Measurements from ENCODE around the gene TGM6. TPM values are rescaled to one million over a fixed set of nuclear protein-coding genes. Genes with fewer than 3 reads are reported as not detected.

Gene TGM6
- total and polyA plus RNA-seq, 9 of the 15 experiments (the other 6 are each of a cell fraction or from before 2014, with no cell fraction given) = not detected

DNA sequence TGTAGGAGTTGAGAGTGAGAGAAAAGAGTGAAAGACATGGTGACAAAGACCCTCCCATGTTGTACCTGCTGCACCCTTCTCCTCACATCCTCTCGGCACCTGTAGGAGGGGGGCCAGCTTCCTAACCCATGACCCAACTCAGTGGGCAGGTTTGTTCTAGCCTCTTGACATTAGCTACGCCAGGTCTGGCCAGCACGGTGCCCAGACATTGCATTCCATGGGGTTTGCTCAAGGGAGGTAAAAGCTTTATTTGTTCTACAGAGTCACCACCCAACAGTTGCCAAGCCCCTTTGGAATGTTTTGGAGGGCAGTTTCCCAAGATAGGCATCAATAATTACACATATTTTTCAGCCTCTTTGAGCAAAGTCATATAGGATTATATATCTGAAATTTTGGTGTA lies 22.7 kb upstream of the TGM6 start (continued):
- TF ChIP-seq, protein P1, sequence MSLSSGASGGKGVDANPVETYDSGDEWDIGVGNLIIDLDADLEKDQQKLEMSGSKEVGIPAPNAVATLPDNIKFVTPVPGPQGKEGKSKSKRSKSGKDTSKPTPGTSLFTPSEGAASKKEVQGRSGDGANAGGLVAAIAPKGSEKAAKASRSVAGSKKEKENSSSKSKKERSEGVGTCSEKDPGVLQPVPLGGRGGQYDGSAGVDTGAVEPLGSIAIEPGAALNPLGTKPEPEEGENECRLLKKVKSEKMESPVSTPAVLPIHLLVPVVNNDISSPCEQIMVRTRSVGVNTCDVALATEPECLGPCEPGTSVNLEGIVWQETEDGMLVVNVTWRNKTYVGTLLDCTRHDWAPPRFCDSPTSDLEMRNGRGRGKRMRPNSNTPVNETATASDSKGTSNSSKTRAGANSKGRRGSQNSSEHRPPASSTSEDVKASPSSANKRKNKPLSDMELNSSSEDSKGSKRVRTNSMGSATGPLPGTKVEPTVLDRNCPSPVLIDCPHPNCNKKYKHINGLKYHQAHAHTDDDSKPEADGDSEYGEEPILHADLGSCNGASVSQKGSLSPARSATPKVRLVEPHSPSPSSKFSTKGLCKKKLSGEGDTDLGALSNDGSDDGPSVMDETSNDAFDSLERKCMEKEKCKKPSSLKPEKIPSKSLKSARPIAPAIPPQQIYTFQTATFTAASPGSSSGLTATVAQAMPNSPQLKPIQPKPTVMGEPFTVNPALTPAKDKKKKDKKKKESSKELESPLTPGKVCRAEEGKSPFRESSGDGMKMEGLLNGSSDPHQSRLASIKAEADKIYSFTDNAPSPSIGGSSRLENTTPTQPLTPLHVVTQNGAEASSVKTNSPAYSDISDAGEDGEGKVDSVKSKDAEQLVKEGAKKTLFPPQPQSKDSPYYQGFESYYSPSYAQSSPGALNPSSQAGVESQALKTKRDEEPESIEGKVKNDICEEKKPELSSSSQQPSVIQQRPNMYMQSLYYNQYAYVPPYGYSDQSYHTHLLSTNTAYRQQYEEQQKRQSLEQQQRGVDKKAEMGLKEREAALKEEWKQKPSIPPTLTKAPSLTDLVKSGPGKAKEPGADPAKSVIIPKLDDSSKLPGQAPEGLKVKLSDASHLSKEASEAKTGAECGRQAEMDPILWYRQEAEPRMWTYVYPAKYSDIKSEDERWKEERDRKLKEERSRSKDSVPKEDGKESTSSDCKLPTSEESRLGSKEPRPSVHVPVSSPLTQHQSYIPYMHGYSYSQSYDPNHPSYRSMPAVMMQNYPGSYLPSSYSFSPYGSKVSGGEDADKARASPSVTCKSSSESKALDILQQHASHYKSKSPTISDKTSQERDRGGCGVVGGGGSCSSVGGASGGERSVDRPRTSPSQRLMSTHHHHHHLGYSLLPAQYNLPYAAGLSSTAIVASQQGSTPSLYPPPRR (CRISPR knock-in tag; IDR thresholded peaks at IDR 0.05; ENCODE audit: borderline replicate concordance) = no peak
- no peak for TF ChIP-seq HNRNPUL1 (IDR thresholded peaks at IDR 0.05; ENCODE audit: low read length)

DNA sequence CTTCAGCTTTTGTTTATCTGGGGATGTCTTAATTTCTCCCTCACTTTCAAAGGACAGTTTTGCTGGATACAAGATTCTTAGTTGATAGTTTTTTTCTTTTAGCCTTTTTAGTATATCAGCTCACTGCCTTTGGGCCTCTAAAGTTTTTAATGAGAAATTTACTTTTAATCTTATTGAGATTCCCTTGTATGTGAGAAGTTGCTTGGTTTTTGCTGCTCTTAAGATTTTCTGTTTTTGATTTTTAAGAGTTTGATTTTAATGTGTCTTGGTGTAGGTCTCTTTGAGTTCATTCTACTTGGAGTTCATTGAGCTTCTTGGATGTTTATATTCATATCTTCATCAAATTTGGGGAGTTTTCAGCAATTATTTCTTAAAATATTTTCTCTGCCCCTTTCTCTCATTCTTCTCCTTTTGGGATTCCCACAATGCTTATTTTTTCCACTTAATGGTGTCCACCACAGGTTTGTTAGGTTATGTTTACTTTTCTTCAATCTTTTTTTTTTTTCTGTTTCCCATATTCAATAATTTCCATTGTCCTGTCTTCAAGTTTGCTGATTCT lies 19.6 kb upstream of the TGM6 start:
- H3K9ac ChIP-seq (ENCODE audit: insufficient read depth in 1 of 2, low read depth in 2 of 2, low read length in 2 of 2) = no peak overlapping the region
- no peaks in the 10 kb centered on the region for H3K9me1 ChIP-seq (ENCODE audit: control insufficient read depth, insufficient read depth, low read length)
- no peak for FAIRE-seq
- H3K36me3 ChIP-seq (ENCODE audit: control insufficient read depth, insufficient read depth, low read length) = no peaks in the 10 kb centered on the region
- H3K27me3 ChIP-seq (ENCODE audit: control insufficient read depth in 2 of 2, insufficient read depth in 2 of 2, low read length in 2 of 2) = no peaks in the 10 kb centered on the region; a peak in 1 of 5 replicates
- ChIA-PET CTCF (ENCODE audit: low intra/inter-chr PET ratio) (no interaction called here), POLR2A (no interaction called here)
- no peak for DNase-seq (ENCODE audit: extremely low read depth in 1 of 4, low spot score in 3 of 4)
- H2AFZ ChIP-seq (ENCODE audit: low read depth, low read length) = no peak overlapping the region
- H3K79me2 ChIP-seq (ENCODE audit: control insufficient read depth, insufficient read depth, low read length) = no peaks in the 10 kb centered on the region
- no peaks in the 10 kb centered on the region for H3K9me3 ChIP-seq (replicated peaks; ENCODE audit: control insufficient read depth, insufficient read depth, low read depth, low read length)
- no peaks in the 10 kb centered on the region for H3K4me1 ChIP-seq (replicated peaks in 1 of 2; ENCODE audit: control insufficient read depth in 2 of 2, insufficient read depth in 2 of 2, low read length in 2 of 2)
- H4K20me1 ChIP-seq (replicated peaks; ENCODE audit: control insufficient read depth, insufficient read depth, low read length) = no peaks in the 10 kb centered on the region
- TF ChIP-seq ZFPM2 (CRISPR knock-in tag; IDR thresholded peaks at IDR 0.05) (no peak), HDAC6 (IDR thresholded peaks at IDR 0.05; ENCODE audit: low read depth, low read length) (no peak), ZNF830 (CRISPR knock-in tag; IDR thresholded peaks at IDR 0.05) (no peak), NFXL1 (CRISPR knock-in tag; IDR thresholded peaks at IDR 0.05) (no peak), MAFF (IDR thresholded peaks at IDR 0.05; ENCODE audit: low read length) (no peak), ASH1L (IDR thresholded peaks at IDR 0.05; ENCODE audit: borderline replicate concordance, low read depth, partially characterized antibody) (no peak), NELFE (IDR thresholded peaks at IDR 0.05; ENCODE audit: insufficient read depth, insufficient read length) (no peak), KDM5B (IDR thresholded peaks at IDR 0.05; ENCODE audit: insufficient replicate concordance, low read depth, low read length) (no peak), CREM (IDR thresholded peaks at IDR 0.05; ENCODE audit: low read depth) (no peak), MCM5 (IDR thresholded peaks at IDR 0.05; ENCODE audit: low read depth) (no peak)
- TF ChIP-seq, protein P2, sequence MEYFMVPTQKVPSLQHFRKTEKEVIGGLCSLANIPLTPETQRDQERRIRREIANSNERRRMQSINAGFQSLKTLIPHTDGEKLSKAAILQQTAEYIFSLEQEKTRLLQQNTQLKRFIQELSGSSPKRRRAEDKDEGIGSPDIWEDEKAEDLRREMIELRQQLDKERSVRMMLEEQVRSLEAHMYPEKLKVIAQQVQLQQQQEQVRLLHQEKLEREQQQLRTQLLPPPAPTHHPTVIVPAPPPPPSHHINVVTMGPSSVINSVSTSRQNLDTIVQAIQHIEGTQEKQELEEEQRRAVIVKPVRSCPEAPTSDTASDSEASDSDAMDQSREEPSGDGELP (CRISPR knock-in tag; IDR thresholded peaks at IDR 0.05; ENCODE audit: borderline replicate concordance) = no peak
- in situ Hi-C loops (cut with MboI) = no loop called here
- no peak overlapping the region for H3K4me2 ChIP-seq (ENCODE audit: insufficient read depth, low read length)
- ATAC-seq = no peak
- H3K27ac ChIP-seq (ENCODE audit: extremely low read depth, low read depth, low read length) = no peak overlapping the region
- BruUV-seq (replicated peaks) = no TSS peak
- H3K4me3 ChIP-seq = no peak overlapping the region
- intact Hi-C loops (cut with micrococcal nuclease) = no loop called here

Measured in K562 (cell line).